GM18861 (cell line): ENCODE results near the gene CFAP161.

Experiments used
- ATAC-seq: cut with Tn5 transposase; IDR thresholded peaks from one replicate; pipeline ENCODE4 v1.9.1; 2021; ENCODE audit not compliant: unreplicated experiment

Gene CFAP161

GRCh38 chr15:81133782-81134461 lies at the start of gene CFAP161:
CFAP161 (plus strand) TSS chr15:81134270; CDS start chr15:81134330, 60 bp downstream.
- ATAC-seq = no peak

GRCh38 chr15:81084716-81085115 lies 49.4 kb upstream of the CFAP161 start:
- no peak for ATAC-seq

GRCh38 chr15:81085213-81085612 lies 48.9 kb upstream of the CFAP161 start:
- ATAC-seq = no peak

- ATAC-seq = no peak
Measured at GRCh38 chr15:81085898-81086297, 48.2 kb upstream of the CFAP161 start.

- no peak for ATAC-seq
Measured at GRCh38 chr15:81087066-81087465, 47.0 kb upstream of the CFAP161 start.

GRCh38 chr15:81087694-81088093 lies 46.4 kb upstream of the CFAP161 start:
- ATAC-seq = no peak

GRCh38 chr15:81088470-81089013 lies 45.5 kb upstream of the CFAP161 start:
- no peak for ATAC-seq

- ATAC-seq = no peak
Measured at GRCh38 chr15:81091889-81092558, 42.0 kb upstream of the CFAP161 start.

GRCh38 chr15:81092559-81092902 lies 41.5 kb upstream of the CFAP161 start:
- ATAC-seq = no peak

GRCh38 chr15:81093961-81094360 lies 40.1 kb upstream of the CFAP161 start:
- no peak for ATAC-seq

- no peak for ATAC-seq
Measured at GRCh38 chr15:81095690-81096365, 38.2 kb upstream of the CFAP161 start.

- ATAC-seq = no peak
Measured at GRCh38 chr15:81096398-81096797, 37.7 kb upstream of the CFAP161 start.

GRCh38 chr15:81097116-81097889 lies 36.8 kb upstream of the CFAP161 start:
- no peak for ATAC-seq

GRCh38 chr15:81097890-81098280 lies 36.2 kb upstream of the CFAP161 start:
- no peak for ATAC-seq

- ATAC-seq = no peak
Measured at GRCh38 chr15:81098349-81098748, 35.7 kb upstream of the CFAP161 start.

GRCh38 chr15:81098861-81099651 lies 35.0 kb upstream of the CFAP161 start:
- no peak for ATAC-seq

- no peak for ATAC-seq
Measured at GRCh38 chr15:81101894-81102815, 31.9 kb upstream of the CFAP161 start.

GRCh38 chr15:81103857-81104256 lies 30.2 kb upstream of the CFAP161 start:
- ATAC-seq = no peak

- ATAC-seq = no peak
Measured at GRCh38 chr15:81105545-81105944, 28.5 kb upstream of the CFAP161 start.
